Peyer's patch (tissue), 4 donors: ENCODE measurements around the gene CBLN3.

Source experiments
- CTCF ChIP-seq, 6 experiments: fragments of 450-650 bp in 4 of 6; fragments of 200-600 bp in 2 of 6; sonication (generic) in 1 of 6; IDR thresholded peaks; one replicate each; pipeline ENCODE4 v1.5.1; 2017 to 2019; ENCODE audit warnings: antibody characterized with exemption in 6 of 6, mild to moderate bottlenecking in 3 of 6, moderate library complexity in 1 of 6
- POLR2A ChIP-seq, 2 donors: fragments of 450-650 bp; IDR thresholded peaks; one replicate each; pipeline ENCODE4 v1.5.1; 2017; ENCODE audit warnings: antibody characterized with exemption in 2 of 2, mild to moderate bottlenecking in 2 of 2, moderate library complexity in 2 of 2

DNA sequence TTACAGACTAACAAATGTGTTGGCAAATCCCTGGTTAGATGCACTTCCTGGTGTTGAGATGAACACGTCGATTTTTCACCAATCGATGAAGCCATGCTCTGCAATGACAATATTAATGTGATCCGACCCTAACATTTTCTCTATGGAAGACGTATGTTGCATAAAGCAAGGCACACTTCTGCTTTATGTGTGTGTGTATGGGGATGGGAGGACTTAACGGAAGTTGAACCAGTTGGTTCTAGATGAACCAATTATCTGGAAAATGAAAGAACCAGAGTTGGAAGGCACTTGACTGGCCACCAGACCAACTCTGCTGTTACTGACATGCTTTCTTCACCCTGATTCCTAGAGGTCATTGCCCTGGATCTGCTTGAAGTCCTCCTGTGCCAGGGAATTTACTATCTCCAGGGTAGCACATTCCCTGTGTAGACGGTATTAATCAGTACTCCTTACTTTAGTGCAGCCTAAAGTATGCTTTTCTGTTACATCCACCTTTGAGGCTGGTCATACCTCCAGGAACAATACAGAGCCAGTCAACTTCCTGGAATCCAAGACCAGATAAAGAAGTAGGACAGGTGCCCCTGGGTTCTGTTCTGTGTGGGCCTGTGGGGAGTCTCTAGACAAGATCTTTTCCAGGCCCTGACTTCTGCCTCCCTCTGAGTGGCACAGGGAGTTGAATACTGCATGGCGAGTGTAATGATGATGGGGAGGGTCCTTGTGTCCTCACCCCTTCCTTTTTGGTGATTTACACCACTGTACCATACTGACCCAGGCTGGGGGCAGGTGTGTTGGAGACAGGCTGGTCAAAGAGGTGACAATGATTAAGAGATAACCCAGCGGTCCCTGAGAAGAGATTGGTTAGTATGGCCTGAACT, 9.0 kb upstream of the CBLN3 start:
- TF ChIP-seq CTCF (IDR thresholded peaks at IDR 0.05) (no peak), POLR2A (IDR thresholded peaks at IDR 0.05) (no peak)
